GM13977 (cell line): ENCODE results near the gene ZFR2.

ENCODE experiments used
- DNase-seq: peaks from one replicate; pipeline ENCODE4 v3.0.0; 2012; ENCODE audit warnings: low spot score
- CTCF ChIP-seq: IDR thresholded peaks from 2 replicates; pipeline ENCODE4 v1.5.1; 2012; ENCODE audit warnings: mild to moderate bottlenecking, control low read depth; ENCODE audit not compliant: insufficient read depth; ENCODE audit errors: extremely low read depth, missing control alignments
- in situ Hi-C: fragments of 300-500 bp; cut with MboI; formaldehyde crosslinking; loops from one replicate; pipeline ENCODE4 v1.12.0; 2022; ENCODE audit warnings: low sequenced_read_pairs, low pct_unique_long_range_greater_than_20kb, mixed read lengths, inconsistent platforms; ENCODE audit not compliant: unreplicated experiment

The ZFR2 gene

GRCh38 chr19:3873151-3873550 is 4.3 kb upstream of the ZFR2 start:
- TF ChIP-seq CTCF = no peak
- in situ Hi-C loops = no loop called here
- no peak for DNase-seq

GRCh38 chr19:3867971-3868769 is 668 bp downstream of the ZFR2 start:
- DNase-seq = no peak
- in situ Hi-C loops = no loop called here
- TF ChIP-seq CTCF = no peak

- TF ChIP-seq CTCF = no peak
- no peak for DNase-seq
- in situ Hi-C loops = no loop called here
These were observed 1.8 kb downstream of the ZFR2 start for GRCh38 chr19:3866910-3867638.

- in situ Hi-C loops = no loop called here
- no peak for TF ChIP-seq CTCF
- no peak for DNase-seq
These were observed 5.2 kb downstream of the ZFR2 start for GRCh38 chr19:3863648-3864047.

- no peak for DNase-seq
- in situ Hi-C loops = no loop called here
- no peak for TF ChIP-seq CTCF
These were observed 5.9 kb downstream of the ZFR2 start for GRCh38 chr19:3862826-3863500.

- in situ Hi-C loops = no loop called here
- TF ChIP-seq CTCF = no peak
These were observed 8.3 kb downstream of the ZFR2 start for GRCh38 chr19:3860499-3860898.

More at GRCh38 chr19:3860499-3860898, 8.3 kb downstream of the ZFR2 start:
- DNase-seq = no peak
